SIG-M5 (cell line): ENCODE measurements around the gene RHOT1.

Source experiments
- DNase-seq: peaks from one replicate; lab custom pipeline; 2025; lab: John Stamatoyannopoulos, UW

Gene RHOT1

GRCh38 chr17:32269377-32269776 is 127.1 kb downstream of the RHOT1 start:
- DNase-seq = no peak

- no peak for DNase-seq
Measured at GRCh38 chr17:32271844-32272243, 129.5 kb downstream of the RHOT1 start.

DNA sequence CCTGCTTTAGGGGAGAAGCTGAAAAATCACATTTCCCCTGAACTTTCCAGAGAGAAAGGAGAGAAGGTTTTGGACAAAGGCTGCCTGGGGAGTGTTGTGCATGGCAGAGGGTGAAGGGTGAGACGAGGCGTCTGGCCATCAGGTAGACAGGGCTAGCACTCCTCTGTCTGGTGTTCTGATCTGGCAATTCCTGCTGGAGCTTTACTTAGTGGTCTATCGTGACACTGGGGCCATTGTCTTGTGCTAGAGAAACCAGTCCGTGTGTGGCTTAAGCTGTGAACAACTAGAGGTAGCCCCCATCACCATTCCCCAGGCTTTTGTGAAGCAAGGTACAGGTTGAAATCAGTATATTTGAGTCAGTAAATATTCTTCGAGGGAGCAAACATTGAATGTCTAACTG is 131.8 kb downstream of the RHOT1 start:
- DNase-seq = no peak

GRCh38 chr17:32274643-32275042 is 132.3 kb downstream of the RHOT1 start:
- DNase-seq = no peak
